DND-41 (cell line): ENCODE measurements around the gene S1PR4.

Experiments used
- EZH2 ChIP-seq: IDR thresholded peaks from 3 replicates; pipeline ENCODE4 v1.6.1; 2012; ENCODE audit warnings: borderline replicate concordance, low read depth, mild to moderate bottlenecking, moderate library complexity, low read length, inconsistent platforms; ENCODE audit not compliant: severe bottlenecking
- TF ChIP-seq, protein P1 (sequence below): IDR thresholded peaks from 2 replicates; pipeline ENCODE4 v1.5.1; 2012; ENCODE audit warnings: borderline replicate concordance, low read length, moderate library complexity, mild to moderate bottlenecking; ENCODE audit not compliant: poor library complexity, severe bottlenecking; ENCODE audit errors: extremely low read depth

- TF ChIP-seq, protein P1, sequence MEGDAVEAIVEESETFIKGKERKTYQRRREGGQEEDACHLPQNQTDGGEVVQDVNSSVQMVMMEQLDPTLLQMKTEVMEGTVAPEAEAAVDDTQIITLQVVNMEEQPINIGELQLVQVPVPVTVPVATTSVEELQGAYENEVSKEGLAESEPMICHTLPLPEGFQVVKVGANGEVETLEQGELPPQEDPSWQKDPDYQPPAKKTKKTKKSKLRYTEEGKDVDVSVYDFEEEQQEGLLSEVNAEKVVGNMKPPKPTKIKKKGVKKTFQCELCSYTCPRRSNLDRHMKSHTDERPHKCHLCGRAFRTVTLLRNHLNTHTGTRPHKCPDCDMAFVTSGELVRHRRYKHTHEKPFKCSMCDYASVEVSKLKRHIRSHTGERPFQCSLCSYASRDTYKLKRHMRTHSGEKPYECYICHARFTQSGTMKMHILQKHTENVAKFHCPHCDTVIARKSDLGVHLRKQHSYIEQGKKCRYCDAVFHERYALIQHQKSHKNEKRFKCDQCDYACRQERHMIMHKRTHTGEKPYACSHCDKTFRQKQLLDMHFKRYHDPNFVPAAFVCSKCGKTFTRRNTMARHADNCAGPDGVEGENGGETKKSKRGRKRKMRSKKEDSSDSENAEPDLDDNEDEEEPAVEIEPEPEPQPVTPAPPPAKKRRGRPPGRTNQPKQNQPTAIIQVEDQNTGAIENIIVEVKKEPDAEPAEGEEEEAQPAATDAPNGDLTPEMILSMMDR = no peak
- TF ChIP-seq EZH2 = no peak
Observed at GRCh38 chr19:3206216-3206953, 27.8 kb downstream of the S1PR4 start.
